Fibroblast of upper back skin (primary cell): ENCODE measurements around the gene DUT.

Source experiments
- DNase-seq: peaks from one replicate; pipeline ENCODE4 v3.0.0-alpha.2; 2013

Gene DUT

GRCh38 chr15:48331796-48332641, 790 bp downstream of the DUT start:
- DNase-seq, result peak; percentile 60

- DNase-seq, result no peak
These were observed 1.4 kb downstream of the DUT start for GRCh38 chr15:48332642-48333034.

GRCh38 chr15:48333540-48333939, 2.3 kb downstream of the DUT start:
- DNase-seq, result no peak

GRCh38 chr15:48334260-48334659, 3.0 kb downstream of the DUT start:
- no peak for DNase-seq

- DNase-seq, result no peak
These were observed 5.7 kb downstream of the DUT start for GRCh38 chr15:48336940-48337339.

- DNase-seq, result no peak
These were observed 6.4 kb downstream of the DUT start for GRCh38 chr15:48337607-48338006.

GRCh38 chr15:48340111-48340510, 8.9 kb downstream of the DUT start:
- no peak for DNase-seq

- no peak for DNase-seq
These were observed 12.6 kb downstream of the DUT start for GRCh38 chr15:48343865-48344264.

- no peak for DNase-seq
These were observed 14.3 kb downstream of the DUT start for GRCh38 chr15:48345516-48345915.

- DNase-seq, result peak; percentile 70
These were observed 21.3 kb downstream of the DUT start for GRCh38 chr15:48352474-48353072.

- DNase-seq, result no peak
These were observed 23.6 kb downstream of the DUT start for GRCh38 chr15:48354694-48355303.

- peak; percentile 30 for DNase-seq
These were observed 24.1 kb downstream of the DUT start for GRCh38 chr15:48355377-48355776.

GRCh38 chr15:48358229-48359152, 27.3 kb downstream of the DUT start:
- peak; percentile 35 for DNase-seq

GRCh38 chr15:48360841-48361240, 29.6 kb downstream of the DUT start:
- DNase-seq, result peak; percentile 43

GRCh38 chr15:48361685-48362084, 30.5 kb downstream of the DUT start:
- no peak for DNase-seq

GRCh38 chr15:48363474-48363873, 32.2 kb downstream of the DUT start:
- DNase-seq, result no peak

GRCh38 chr15:48365575-48365974, 34.3 kb downstream of the DUT start:
- DNase-seq, result no peak

GRCh38 chr15:48366584-48367312, 35.5 kb downstream of the DUT start:
- no peak for DNase-seq

- DNase-seq, result no peak
These were observed 36.3 kb downstream of the DUT start for GRCh38 chr15:48367483-48367882.

GRCh38 chr15:48370460-48370859, 39.2 kb downstream of the DUT start:
- DNase-seq, result peak; percentile 81

GRCh38 chr15:48371550-48371949, 40.3 kb downstream of the DUT start:
- DNase-seq, result no peak

- no peak for DNase-seq
These were observed 40.7 kb downstream of the DUT start for GRCh38 chr15:48371961-48372360.
